GM18873 (cell line): ENCODE results near the gene VPS13D.
"Not testable (repeated sequence)": the region's sequence is repeated elsewhere in the genome, so short reads cannot be mapped to it uniquely, and the experiment has no call there.

Source experiments
- ATAC-seq: cut with Tn5 transposase; IDR thresholded peaks from one replicate; pipeline ENCODE4 v1.9.1; 2021; ENCODE audit warnings: mild to moderate bottlenecking, moderate library complexity, moderate number of reproducible peaks; ENCODE audit not compliant: unreplicated experiment, low FRiP score

VPS13D gene

GRCh38 chr1:12458571-12458970, 228.7 kb downstream of the VPS13D start:
- no peak for ATAC-seq

GRCh38 chr1:12460121-12460520, 230.3 kb downstream of the VPS13D start:
- no peak for ATAC-seq

GRCh38 chr1:12460911-12461621, 231.2 kb downstream of the VPS13D start:
- no peak for ATAC-seq

GRCh38 chr1:12461754-12462153, 231.9 kb downstream of the VPS13D start:
- ATAC-seq = no peak

GRCh38 chr1:12462586-12462985, 232.8 kb downstream of the VPS13D start:
- no peak for ATAC-seq

- no peak for ATAC-seq
These were observed 234.2 kb downstream of the VPS13D start for GRCh38 chr1:12464045-12464461.

- no peak for ATAC-seq
These were observed 234.8 kb downstream of the VPS13D start for GRCh38 chr1:12464598-12465056.

GRCh38 chr1:12465126-12465525, 235.3 kb downstream of the VPS13D start:
- no peak for ATAC-seq

- no peak for ATAC-seq
These were observed 237.0 kb downstream of the VPS13D start for GRCh38 chr1:12466816-12467215.

GRCh38 chr1:12467570-12468286, 237.9 kb downstream of the VPS13D start:
- no peak for ATAC-seq

- ATAC-seq = no peak
These were observed 238.5 kb downstream of the VPS13D start for GRCh38 chr1:12468323-12468722.

GRCh38 chr1:12469493-12469892, 239.7 kb downstream of the VPS13D start:
- ATAC-seq = no peak

- ATAC-seq = no peak
These were observed 240.2 kb downstream of the VPS13D start for GRCh38 chr1:12469990-12470389.

- not testable (repeated sequence) for ATAC-seq
These were observed 241.1 kb downstream of the VPS13D start for GRCh38 chr1:12470916-12471315.

GRCh38 chr1:12472156-12472797, 242.4 kb downstream of the VPS13D start:
- no peak for ATAC-seq

- ATAC-seq = no peak
These were observed 243.1 kb downstream of the VPS13D start for GRCh38 chr1:12472798-12473551.

- ATAC-seq = no peak
These were observed 243.9 kb downstream of the VPS13D start for GRCh38 chr1:12473596-12474362.

- ATAC-seq = no peak
These were observed 245.3 kb downstream of the VPS13D start for GRCh38 chr1:12475101-12475500.

- ATAC-seq = no peak
These were observed 245.7 kb downstream of the VPS13D start for GRCh38 chr1:12475530-12475934.

- ATAC-seq = no peak
These were observed 246.1 kb downstream of the VPS13D start for GRCh38 chr1:12475947-12476346.
